Lung (tissue), 12 donors: Measurements from ENCODE around the gene SLC33A1. TPM values are rescaled to one million over a fixed set of nuclear protein-coding genes. Genes with fewer than 3 reads are reported as not detected.

ENCODE experiments used
- ATAC-seq: fragments of 200-7000 bp; cut with Tn5 transposase; one replicate; pipeline ENCODE4 v1.9.1; 2020; ENCODE audit warnings: moderate number of reproducible peaks; ENCODE audit not compliant: insufficient read depth, low FRiP score
- DNase-seq, 3 donors: peaks; one replicate each; pipeline ENCODE4 v3.0.0-alpha.2; 2013 to 2017
- H3K27ac ChIP-seq, 2 donors: one replicate each; pipeline ENCODE4 v1.5.1; 2013; ENCODE audit warnings: mild to moderate bottlenecking in 2 of 2, moderate library complexity in 2 of 2, control low read depth in 1 of 2, inconsistent platforms in 1 of 2, low read depth in 1 of 2, low read length in 1 of 2
- H3K27me3 ChIP-seq, 3 donors: one replicate each; pipeline ENCODE4 v1.5.1; 2013; ENCODE audit warnings: low read length in 2 of 3; ENCODE audit not compliant: control insufficient read depth in 3 of 3, insufficient read depth in 3 of 3
- H3K36me3 ChIP-seq, 4 donors: one replicate each; pipeline ENCODE4 v1.5.1; 2013; ENCODE audit warnings: low read length in 4 of 4, mild to moderate bottlenecking in 1 of 4, moderate library complexity in 1 of 4; ENCODE audit not compliant: control insufficient read depth in 4 of 4, insufficient read depth in 4 of 4
- H3K4me1 ChIP-seq, 5 donors: one replicate each; pipeline ENCODE4 v1.5.1; 2013; ENCODE audit warnings: low read length in 5 of 5, mild to moderate bottlenecking in 2 of 5, moderate library complexity in 1 of 5; ENCODE audit not compliant: control insufficient read depth in 5 of 5, insufficient read depth in 5 of 5
- H3K4me3 ChIP-seq: one replicate; pipeline ENCODE4 v1.5.1; 2013; ENCODE audit warnings: mild to moderate bottlenecking, control low read depth, moderate library complexity
- H3K9ac ChIP-seq, 2 donors: one replicate each; pipeline ENCODE4 v1.5.1; 2013; ENCODE audit warnings: low read length in 2 of 2, control low read depth in 1 of 2; ENCODE audit not compliant: insufficient read depth in 1 of 2
- H3K9me3 ChIP-seq, 4 donors: one replicate each; pipeline ENCODE4 v1.5.1; 2013; ENCODE audit warnings: low read length in 3 of 4, mild to moderate bottlenecking in 1 of 4, moderate library complexity in 1 of 4; ENCODE audit not compliant: control insufficient read depth in 4 of 4, insufficient read depth in 3 of 4
- WGBS, 2 donors: extraction: QIAGEN DNeasy Blood & Tissue Kit; methylation state at CpG; one replicate each; pipeline ENCODE4 v1.1.7; 2013; 5-methylcytosine and 5-hydroxymethylcytosine counted together
- polyA plus RNA-seq, 2 donors: library from polyadenylated mRNA; stranded (reverse); fragments of 200-250 nt; gene quantifications; one replicate each; pipeline ENCODE4 v1.2.1, GENCODE V29; 2013
- total RNA-seq, 2 donors: library from RNA; depleted of rRNA in 1 of 2; stranded (reverse); fragments of >200 nt in 1 of 2; gene quantifications; one replicate each; pipeline ENCODE4 v1.2.1, GENCODE V29; 2014 to 2021
- TF ChIP-seq, protein P1 (sequence below): IDR thresholded peaks from 2 replicates; pipeline ENCODE4 v1.5.1; 2012; ENCODE audit warnings: mild to moderate bottlenecking; ENCODE audit errors: control extremely low read depth, extremely low read depth
- donor health status: control.
- donor health status: control.
- donor health status: Bipolar disorder and iron deficiency.
- donor health status: healthy.
- donor health status: DM: yes; HTN: yes; CAD: no.

SLC33A1 gene
- total and polyA plus RNA-seq, 4 donors, result 12.0 to 40.2 (median 29.5) TPM

GRCh38 chr3:155847993-155848392 lies 6.2 kb downstream of the SLC33A1 start:
- no peaks in the 10 kb centered on the region for H3K27me3 ChIP-seq
- TF ChIP-seq, protein P1, sequence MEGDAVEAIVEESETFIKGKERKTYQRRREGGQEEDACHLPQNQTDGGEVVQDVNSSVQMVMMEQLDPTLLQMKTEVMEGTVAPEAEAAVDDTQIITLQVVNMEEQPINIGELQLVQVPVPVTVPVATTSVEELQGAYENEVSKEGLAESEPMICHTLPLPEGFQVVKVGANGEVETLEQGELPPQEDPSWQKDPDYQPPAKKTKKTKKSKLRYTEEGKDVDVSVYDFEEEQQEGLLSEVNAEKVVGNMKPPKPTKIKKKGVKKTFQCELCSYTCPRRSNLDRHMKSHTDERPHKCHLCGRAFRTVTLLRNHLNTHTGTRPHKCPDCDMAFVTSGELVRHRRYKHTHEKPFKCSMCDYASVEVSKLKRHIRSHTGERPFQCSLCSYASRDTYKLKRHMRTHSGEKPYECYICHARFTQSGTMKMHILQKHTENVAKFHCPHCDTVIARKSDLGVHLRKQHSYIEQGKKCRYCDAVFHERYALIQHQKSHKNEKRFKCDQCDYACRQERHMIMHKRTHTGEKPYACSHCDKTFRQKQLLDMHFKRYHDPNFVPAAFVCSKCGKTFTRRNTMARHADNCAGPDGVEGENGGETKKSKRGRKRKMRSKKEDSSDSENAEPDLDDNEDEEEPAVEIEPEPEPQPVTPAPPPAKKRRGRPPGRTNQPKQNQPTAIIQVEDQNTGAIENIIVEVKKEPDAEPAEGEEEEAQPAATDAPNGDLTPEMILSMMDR, result no peak
- peaks cover 0 to 2% (median under 1%) of the 10 kb centered on the region in 4 donors for H3K36me3 ChIP-seq
- no peak overlapping the region for H3K9ac ChIP-seq
- 78 to 97% methylated on average over 3 of the region's 3 CpGs for WGBS, 2 donors
- no peak for ATAC-seq
- H3K9me3 ChIP-seq, result no peaks in the 10 kb centered on the region
- no peak overlapping the region for H3K27ac ChIP-seq
- peaks cover 5 to 22% (median 13%) of the 10 kb centered on the region in 5 donors for H3K4me1 ChIP-seq
- no peak for DNase-seq
- H3K4me3 ChIP-seq, result no peak overlapping the region

DNA sequence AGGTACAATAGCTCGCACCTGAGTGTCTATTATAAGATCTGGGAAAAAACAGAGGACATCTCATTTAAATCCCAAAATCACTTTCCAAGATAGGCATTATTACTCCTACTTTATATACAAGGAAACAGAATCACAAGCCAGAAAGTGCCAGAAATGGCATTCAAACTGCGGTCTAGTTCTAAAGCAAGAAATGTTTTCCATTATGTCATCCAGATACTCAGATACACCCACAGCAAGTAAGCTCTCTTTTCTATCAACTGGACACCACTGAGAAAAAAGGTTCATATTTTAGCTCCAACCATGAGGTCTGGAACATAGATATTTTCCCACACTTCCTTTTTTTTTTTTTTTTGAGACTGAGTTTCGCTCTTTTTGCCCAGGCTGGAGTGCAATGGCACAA lies 8.1 kb downstream of the SLC33A1 start:
- ATAC-seq (no peak), DNase-seq (no peak)
- H3K9ac ChIP-seq, result no peak overlapping the region
- H3K4me1 ChIP-seq, result peaks cover 0 to 6% (median 3%) of the 10 kb centered on the region in 5 donors
- WGBS, 2 donors, result 84 to 86% methylated on average over 3 of the region's 3 CpGs
- no peaks in the 10 kb centered on the region for H3K27me3 ChIP-seq
- peaks cover 0 to 2% (median under 1%) of the 10 kb centered on the region in 4 donors for H3K36me3 ChIP-seq
- H3K4me3 ChIP-seq, result no peak overlapping the region
- no peaks in the 10 kb centered on the region for H3K9me3 ChIP-seq
- no peak overlapping the region for H3K27ac ChIP-seq
- TF ChIP-seq, protein P1, result no peak

DNA sequence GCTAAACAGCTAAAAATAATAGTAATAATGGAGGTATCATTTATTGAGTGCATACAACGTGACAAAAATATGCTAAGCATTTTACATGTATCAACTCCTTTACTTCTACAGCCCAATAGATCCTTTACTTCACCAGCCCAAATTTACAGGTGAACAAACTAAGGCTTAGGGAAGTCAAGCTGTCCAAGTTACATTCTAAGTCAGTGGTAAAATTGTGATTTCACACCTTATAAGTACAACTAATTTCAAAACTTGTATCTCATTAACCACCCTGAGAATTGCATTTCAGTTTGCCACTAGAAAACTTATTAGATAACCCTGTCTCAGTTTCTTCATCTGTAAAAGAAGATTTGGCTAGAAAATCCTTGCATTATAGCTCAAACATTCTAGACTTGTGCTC lies 10.7 kb downstream of the SLC33A1 start:
- TF ChIP-seq, protein P1, result no peak
- no peaks in the 10 kb centered on the region for H3K27me3 ChIP-seq
- no peak overlapping the region for H3K27ac ChIP-seq
- peaks cover 0 to 2% (median under 1%) of the 10 kb centered on the region in 4 donors for H3K36me3 ChIP-seq
- DNase-seq, result no peak
- H3K4me1 ChIP-seq, result peaks cover 0 to 2% (median 0%) of the 10 kb centered on the region in 5 donors
- no peak for ATAC-seq
- H3K9ac ChIP-seq, result no peak overlapping the region
- H3K4me3 ChIP-seq, result no peak overlapping the region
- WGBS, 2 donors, result 74 to 76% methylated on average over 1 of the region's 1 CpG
- H3K9me3 ChIP-seq, result no peaks in the 10 kb centered on the region
